Measurements from ENCODE around the gene RGN.
"Not testable (repeated sequence)": the region's sequence is repeated elsewhere in the genome, so short reads cannot be mapped to it uniquely, and the experiment has no call there.

Gene RGN

DNA sequence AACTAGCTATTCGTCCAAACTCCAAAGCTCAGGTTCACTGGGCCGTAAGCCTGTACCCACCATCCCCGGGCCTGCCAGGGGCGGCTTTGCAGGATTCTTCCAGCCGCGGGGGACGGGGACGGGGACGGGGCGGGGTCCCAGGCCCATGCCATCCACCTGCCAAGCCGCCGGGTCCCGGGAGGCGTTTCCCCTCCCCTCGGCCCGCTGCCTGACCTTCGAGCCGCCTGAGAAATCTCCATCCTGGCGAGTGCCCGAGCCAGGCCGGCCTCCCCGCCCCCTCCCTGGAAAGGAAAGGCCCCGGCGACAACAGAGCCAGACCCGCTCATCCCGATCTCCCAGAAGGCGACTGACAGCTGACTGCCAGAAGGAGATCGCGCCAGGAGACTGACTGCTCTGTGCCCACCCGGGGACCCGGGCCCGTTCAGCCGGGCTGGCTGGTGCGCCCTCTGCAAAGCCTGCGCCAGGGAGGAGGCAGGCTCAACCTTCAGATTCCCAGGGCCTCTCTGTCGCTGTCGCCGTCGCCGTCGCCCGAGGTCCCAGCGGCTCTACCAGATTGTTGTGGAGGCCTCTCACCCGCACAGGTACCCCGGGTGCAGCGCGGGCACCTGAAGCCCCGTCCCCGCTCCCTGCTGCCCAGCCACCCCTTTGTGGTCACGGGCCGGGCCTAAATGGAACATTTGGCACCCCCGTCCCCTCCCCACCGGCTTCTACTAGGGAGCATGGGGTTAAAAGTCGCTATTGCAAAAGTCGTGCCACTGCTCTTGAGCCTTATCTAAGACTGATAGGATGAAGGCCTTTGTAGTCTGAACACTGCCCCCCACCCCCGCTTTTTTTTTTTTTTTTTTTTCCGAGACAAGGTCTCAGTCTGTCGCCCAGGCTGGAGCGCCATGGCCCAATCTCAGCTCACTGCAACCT is at the start of gene RGN:
RGN (plus strand) TSS at position 315 of the 915 bp plus-strand sequence. CDS start 2,702 bp downstream, outside the sequence.
- DNase-seq (ENCODE audit: low read depth in 1 of 2, low spot score in 1 of 2) = no peak

DNA sequence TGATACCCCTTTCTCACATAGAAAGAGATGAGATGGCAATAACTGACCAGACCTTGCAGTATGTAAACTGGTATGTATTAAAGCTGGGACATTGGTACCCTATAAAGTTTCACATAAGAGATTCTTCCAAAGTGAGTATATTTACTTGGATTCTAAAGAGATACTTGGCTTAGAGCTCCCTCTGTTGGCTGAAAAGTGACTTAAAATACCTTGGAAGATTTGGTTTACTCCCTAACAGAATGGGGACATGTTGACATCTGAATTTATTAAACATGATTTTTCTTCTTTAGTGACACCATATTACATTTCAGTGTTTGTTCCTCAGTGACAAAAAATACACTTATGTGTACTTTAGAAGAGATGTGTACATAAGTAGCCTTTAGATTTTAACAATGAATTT is 47.9 kb upstream of the RGN start:
- DNase-seq (ENCODE audit: low read depth in 1 of 2, low spot score in 1 of 2) = no peak

DNA sequence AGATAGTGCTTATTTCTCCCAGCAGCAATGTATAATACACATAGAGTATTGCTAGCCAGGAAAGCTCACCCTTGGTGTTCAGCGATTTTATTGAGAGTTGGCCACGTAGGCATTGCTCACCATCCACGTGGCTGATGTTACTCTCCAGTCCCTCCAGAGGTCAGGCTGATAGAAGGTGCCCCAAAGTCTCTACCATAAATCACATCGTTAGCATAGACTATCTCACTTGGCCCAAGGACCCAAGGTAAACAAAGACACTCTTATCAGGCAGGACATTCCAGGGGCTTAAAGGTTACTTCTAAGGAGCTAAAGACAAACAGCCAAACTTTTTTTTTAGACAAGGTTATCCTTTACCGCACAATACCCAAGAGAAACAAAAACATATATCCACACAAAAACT is 30.3 kb upstream of the RGN start:
- no peak for DNase-seq (ENCODE audit: low read depth in 1 of 2, low spot score in 1 of 2)

DNA sequence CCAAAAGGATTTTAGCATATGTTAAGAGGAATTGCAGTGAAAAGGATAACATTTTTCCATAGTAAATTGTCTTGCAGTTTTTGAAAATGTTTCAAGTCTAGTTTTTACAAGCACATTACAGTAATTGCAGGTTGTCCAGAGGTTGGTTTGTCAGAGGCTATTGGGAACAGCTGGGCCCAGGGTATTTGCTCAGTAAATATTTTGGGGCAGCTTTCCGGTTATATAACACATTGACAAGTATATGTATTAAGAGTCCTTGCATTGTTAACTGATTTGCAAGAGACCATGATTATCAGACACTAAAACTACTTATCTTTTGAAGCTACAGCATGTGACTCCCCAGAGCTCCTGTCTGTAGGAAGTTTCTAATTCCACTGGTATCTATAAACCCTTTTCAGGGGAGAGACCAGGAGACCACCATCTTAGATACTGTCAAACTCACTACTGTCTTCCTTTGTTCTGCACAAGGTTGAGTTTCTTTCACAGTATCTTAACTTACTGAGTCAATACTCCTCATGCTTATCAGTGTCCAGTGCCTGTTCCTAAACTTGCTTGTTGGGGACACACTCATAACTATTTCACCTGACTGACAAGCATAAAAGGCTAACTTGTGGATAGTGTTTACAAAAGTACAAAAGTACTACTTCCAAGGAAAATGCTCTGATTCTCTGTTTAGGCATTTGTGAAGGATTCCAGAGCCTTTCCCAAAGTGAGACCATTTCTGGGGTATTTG is 18.9 kb upstream of the RGN start:
- no peak for DNase-seq (ENCODE audit: low read depth in 1 of 2, low spot score in 1 of 2)

DNA sequence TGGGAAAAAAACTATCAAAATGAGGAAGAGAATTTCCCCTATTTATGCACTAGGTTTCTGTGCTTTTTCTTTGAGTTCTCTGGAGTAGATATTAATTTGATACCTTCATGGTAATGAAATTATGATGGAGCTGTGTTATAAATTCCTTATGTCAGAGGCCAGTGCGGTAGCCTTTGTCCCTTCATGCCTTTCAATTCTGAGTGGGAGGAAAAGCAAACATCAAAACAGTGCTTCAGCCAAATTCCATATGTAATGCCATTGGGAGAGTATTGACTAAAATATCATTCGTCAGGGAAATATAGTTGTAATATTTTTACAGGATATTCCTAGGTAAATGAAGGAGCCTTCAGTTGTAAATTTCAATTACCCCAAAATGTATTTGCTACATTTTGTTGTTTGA is 17.5 kb upstream of the RGN start:
- DNase-seq (ENCODE audit: low read depth in 1 of 2, low spot score in 1 of 2) = no peak

DNA sequence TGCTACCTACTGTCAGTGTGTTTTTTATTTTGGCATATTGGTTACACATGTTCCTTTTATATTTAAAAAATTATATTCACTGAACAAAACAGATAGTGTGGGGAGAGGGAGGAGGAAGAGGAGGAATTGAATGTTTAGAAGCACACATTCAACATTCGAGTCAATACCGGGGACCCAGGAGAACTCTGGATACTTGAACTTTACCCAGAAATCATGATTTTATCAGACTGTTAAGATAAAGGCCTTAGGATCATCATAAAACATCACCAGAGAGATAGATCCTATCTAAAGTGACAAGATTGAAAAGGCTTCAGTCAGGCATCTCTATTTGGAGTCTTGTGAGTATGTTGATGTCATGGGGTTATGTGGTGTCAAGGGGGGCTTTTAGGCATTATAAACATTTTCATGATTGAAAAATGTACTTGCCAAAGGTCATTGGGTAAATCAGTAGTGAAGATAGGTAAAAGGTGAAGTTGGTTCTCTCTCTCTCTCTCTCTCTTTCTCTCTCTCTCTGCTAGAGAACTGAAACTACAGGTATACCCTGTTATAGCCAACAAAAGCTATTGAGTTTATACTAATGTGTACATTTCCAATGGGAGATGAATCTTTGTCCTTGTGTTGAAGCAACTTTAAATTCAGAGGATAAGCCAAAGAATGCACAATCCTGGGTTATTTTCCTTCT is 16.9 kb upstream of the RGN start:
- no peak for DNase-seq (ENCODE audit: low read depth in 1 of 2, low spot score in 1 of 2)

DNA sequence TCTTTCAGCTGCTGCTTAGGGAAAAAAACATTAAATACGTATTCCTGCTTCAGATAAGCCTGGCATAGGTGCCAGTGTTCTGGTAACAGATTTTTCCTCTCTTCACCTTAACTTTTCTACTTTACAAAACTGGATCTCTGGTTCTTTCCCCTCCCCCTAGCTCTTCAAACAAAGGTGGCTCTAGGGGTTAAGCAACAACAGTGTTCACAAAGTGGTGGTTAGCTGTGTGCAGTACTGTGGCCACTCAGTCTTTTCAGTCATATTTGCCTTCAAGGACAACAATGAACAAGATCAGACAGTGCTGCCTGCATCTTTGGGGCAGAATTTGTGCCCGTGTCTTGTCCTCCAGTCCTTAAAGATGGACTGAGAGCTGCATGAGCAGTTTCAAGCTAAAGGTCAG is 15.1 kb upstream of the RGN start:
- no peak for DNase-seq (ENCODE audit: low read depth in 1 of 2, low spot score in 1 of 2)

DNA sequence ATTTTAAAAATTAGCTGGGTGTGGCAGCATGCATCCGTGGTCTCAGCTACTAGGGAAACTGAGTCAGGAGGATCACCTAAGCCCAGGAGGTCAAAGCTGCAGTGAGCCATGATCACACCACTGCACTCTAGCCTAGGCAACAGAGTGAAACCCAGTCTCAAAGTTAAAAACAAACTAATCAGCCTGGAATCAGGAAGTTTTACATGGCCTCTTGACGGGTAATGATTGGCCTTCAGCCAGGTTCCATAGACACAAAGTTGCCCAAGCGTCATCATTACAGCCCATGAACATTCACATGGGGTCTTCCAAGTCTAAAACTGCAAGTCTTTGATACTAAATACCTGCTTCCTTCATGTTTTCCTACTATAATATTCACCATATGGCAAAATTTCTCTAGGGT is 10.0 kb upstream of the RGN start:
- no peak for DNase-seq (ENCODE audit: low read depth in 1 of 2, low spot score in 1 of 2)

DNA sequence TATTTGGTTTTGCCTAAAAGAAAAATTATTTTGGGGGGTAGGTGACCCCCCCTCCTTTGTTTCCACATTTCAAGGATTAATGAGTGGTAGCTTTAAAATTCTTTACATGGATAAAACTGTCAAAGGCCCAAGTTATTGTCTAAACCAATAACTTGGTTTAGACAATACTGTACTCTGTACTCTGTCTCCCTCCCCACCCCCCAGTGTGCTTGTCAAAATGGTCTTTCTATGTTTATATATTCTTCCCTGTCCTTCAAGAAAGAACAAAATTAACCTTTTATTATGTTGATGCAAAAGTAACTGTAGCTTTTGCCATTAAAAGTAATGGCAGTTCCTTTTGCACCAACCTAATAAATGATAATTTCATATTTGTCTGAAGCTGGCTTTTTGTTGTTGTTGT is 9.5 kb upstream of the RGN start:
- DNase-seq (ENCODE audit: low read depth in 1 of 2, low spot score in 1 of 2) = no peak

DNA sequence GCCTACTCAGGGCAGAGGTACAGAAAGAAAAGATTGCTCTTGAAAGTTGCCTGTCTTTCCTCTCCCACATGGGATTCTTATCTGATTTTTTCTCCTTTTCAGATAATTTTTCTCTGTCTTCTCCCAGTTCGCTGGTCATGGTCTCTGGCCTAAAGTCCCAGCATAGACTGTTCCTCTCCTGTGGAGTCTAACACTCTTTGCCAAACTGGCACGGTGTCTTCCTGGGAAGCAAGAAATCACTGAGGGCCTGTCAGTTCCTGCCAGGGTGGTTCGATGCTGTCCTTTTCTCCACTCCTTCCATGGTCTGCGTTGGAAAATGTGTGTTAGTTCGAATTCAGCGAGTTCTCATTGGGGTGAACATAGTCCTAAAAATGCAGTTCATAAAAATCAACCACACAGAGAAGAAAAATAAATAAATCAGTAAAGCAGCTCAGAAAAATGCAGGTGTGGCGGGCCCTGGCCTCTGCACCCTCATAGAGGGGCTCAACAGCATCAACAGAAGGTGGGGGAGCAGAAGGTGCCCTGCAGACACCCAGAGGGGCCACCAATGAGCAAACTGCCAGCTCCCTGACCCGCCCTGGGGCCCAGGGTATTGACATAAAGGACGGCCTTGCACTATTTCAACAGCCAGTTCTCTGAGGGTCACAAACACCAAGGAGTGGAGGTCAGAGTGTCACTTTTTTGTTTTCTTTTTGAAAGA is 2.1 kb downstream of the RGN start:
- DNase-seq (ENCODE audit: low read depth in 1 of 2, low spot score in 1 of 2) = no peak

DNA sequence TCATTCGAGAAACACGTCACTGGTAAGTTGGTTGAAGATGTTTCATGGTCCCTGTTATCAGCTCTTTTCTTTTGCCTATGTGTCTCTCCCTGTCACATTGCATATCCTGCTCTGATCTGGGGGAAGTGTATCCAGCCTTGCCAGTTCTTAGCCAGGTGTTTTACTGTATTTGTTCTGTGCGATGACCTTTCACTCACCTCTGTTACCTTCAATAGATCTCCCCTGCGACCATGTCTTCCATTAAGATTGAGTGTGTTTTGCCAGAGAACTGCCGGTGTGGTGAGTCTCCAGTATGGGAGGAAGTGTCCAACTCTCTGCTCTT is 2.6 kb downstream of the RGN start:
- no peak for DNase-seq (ENCODE audit: low read depth in 1 of 2, low spot score in 1 of 2)

DNA sequence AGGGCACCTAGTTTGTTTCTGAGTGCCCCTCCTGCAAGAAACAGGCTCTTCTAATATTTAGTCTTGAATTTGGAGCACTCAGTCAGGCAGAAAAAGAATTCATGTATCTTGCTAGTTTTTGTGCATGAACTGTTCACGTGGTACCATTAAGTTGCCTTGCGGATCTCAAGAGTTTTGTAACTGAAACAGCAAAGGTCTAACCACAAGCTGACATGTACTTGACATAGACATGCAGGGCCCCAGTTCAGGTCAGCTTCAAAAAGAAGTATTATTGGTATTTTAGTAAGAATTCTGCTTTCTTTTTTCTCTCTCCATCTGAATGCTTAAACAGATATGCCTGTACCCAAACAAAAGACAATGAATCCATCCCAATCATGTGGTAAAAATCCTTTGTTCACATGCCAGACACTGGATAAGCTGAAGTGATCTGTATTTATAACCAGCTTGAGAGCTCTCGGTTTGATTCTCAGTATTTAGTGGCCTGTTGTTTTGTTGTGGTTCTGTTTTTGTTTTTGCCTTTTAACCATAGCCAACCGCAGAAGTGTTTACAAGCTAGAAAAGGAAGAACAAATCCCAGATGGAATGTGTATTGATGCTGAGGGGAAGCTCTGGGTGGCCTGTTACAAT is 13.0 kb downstream of the RGN start:
- no peak for DNase-seq (ENCODE audit: low read depth in 1 of 2, low spot score in 1 of 2)

DNA sequence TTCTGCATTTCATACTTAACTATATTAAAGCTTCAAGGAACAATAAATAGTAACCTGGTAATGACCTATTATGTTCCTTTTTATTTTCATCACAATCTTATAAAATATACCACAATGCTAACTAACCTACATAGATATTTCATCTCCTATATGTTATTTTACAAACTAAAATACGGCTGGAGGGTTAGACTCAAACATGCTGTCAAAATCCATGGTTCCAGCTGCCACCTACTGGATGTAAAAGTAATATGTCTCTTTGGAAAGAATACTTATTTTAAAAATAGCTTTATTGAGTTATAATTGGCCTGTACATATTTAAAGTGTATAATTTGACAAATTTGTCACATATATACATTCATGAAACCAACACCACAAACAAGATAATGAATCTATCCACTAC is 15.0 kb downstream of the RGN start:
- no peak for DNase-seq (ENCODE audit: low read depth in 1 of 2, low spot score in 1 of 2)

DNA sequence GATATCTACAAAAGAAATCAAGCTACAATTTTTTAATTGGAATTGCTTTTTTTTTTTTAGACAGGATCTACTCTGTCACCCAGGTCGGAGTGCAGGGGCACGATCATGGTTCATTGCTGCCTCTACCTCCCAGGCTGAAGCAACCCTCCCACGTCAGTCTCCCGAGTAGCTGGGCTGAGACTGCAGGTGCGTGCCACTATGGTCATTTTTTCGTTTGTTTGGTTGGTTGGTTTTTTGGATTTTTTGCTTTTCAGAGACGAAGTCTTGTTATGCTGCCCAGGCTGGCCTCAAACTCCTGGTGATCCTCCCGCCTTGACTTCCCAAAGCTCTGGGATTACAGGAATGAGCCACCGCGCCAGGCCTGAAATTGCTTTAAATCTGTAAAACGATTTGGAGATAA is 15.6 kb downstream of the RGN start:
- DNase-seq (ENCODE audit: low read depth in 1 of 2, low spot score in 1 of 2) = no peak

DNA sequence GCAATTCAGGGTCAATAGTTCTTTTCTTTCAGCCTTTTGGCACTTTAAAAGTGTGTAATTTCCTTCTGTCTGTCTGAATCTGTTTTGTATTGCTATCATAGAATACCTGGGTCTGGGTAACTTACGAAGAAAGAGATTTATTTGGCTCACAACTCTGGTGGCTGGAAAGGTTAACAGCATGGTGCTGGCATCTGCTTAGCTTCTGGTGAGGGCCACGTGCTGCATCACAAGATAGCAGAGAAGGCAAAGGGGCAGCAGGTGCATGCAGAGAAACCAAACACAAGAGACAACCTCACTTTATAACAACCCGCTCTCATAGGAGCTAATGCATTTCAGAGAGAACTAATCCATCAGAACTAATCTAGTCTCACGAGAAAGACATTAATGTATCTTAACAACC is 18.8 kb downstream of the RGN start:
- DNase-seq (ENCODE audit: low read depth in 1 of 2, low spot score in 1 of 2) = no peak

DNA sequence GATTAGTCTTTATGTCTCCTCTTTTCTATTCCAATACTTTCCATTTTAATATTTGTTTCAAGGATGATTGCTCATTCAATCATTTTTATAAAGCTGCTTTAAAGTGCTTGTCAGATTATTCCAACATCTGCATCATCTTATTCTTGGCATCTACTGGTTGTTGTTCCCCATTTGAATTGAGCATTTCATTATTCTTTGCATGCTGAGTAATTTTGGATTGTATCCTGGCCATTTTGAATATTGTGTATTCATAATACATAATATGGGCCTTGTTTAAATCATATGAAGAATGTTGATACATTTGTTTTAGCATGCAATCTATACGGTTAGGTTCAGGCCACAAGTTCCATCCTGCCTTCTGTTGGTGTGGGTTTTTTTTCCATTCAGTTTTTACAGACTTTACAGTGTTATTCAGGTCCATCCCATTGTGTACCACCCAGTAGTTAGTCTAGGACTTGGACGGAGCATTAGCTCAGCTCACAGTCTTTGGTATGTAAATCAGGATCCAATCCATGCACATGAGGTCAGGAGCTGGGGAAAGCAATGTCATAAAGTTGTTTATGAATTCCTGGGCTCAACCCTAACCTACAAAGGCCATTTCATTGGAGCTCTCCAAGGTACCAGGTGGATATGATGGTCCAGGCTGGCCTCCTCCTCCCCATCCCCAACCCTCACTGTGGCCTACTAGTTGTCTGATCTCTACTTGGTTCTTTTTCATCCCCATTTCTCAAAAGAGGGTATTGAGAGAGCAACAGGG is 20.3 kb downstream of the RGN start:
- DNase-seq (ENCODE audit: low read depth in 1 of 2, low spot score in 1 of 2) = no peak

DNA sequence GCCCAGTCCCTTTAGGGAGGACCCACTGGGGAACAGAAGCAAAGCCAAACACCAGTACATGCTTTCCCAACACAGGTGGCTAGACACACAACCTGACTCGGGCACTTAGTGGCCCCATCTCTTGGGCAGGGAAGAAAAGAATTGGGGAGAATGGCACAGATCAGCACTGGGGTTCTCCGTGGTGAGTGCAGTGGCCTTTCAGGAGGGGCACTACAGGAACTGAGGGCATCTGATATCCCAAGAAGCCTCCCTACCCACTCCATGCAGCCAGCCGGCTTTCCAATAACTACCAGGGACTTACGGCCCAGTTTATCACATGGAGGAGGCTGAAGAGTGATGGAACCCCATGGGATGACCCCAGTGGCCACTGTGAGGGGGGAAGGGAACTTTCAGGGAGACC is 23.0 kb downstream of the RGN start:
- DNase-seq (ENCODE audit: low read depth in 1 of 2, low spot score in 1 of 2) = no peak

DNA sequence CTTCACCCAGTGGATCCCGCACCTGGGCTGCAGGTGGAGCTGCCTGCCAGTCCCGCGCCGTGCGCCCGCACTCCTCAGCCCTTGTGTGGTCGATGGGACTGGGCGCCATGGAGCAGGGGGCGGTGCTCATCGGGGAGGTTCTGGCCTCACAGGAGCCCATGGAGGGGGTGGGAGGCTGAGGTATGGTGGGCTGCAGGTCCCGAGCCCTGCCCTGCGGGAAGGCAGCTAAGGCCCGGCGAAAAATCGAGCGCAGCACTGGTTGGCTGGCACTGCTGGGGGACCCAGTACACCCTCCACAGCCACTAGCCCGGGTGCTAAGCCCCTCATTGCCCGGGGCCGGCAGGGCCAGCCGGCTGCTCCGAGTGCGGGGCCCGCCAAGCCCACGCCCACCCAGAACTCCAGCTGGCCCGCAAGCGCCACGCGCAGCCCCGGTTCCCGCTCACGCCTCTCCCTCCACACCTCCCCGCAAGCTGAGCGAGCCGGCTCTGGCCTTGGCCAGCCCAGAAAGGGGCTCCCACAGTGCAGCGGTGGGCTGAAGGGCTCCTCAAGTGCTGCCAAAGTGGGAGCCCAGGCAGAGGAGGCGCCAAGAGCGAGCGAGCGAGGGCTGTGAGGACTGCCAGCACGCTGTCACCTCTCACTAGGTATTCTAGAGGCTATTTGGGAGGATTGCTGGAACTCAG is 32.8 kb downstream of the RGN start:
- not testable (repeated sequence) for DNase-seq (ENCODE audit: low read depth in 1 of 2, low spot score in 1 of 2)

DNA sequence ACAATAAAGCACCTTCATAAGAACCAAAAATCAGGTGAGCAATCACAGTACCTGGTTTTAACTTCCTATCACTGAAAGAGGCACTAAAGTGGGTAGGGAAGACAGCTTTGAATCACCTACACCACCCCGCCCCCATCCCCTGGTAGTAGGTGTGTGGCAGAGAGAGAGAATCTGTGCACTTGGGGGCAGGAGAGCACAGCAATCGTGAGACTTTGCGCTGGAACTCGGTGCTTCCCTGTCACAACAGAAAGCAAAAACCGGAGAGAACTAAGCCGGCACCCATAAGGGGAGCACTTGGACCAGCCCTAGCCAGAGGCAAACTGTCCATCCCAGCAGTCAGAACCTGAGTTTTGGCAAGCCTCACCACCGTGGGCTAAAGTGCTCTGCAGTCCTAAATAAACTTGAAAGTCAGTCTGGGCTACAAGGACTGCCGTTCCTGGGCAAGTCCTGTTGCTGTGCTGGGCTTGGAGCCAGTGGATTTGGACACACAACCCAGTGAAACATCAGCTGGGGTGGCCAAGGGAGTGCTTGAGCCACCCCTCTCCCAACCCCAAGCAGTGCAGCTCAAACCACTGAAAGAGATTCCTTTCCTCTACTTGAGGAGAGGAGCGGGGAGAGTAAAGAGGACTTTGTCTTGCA is 34.2 kb downstream of the RGN start:
- no peak for DNase-seq (ENCODE audit: low read depth in 1 of 2, low spot score in 1 of 2)

Data from activated T-helper 1 cell treated with anti-CD3 and anti-CD28 coated beads, Interleukin-2, amount 50 U/mL, for 16 hours (primary cell).